Right cardiac atrium (tissue), 5 donors: ENCODE results near the gene TULP4. TPM values are rescaled to one million over a fixed set of nuclear protein-coding genes. Genes with fewer than 3 reads are reported as not detected.
A peak's percentile ranks its signal among the peaks of the same experiment; 100 is the strongest.

Source experiments
- ATAC-seq, 2 donors: fragments of 200-7000 bp; cut with Tn5 transposase; one replicate each; pipeline versions ENCODE4 v1.8.0 to v1.9.1; 2020; ENCODE audit warnings: moderate library complexity in 2 of 2, mild to moderate bottlenecking in 1 of 2
- DNase-seq, 3 donors: peaks; one replicate each; pipeline ENCODE4 v3.0.0-alpha.2; 2020
- H3K27ac ChIP-seq: one replicate; pipeline ENCODE4 v1.5.1; 2013; ENCODE audit warnings: mild to moderate bottlenecking, low read length, control low read depth, moderate library complexity
- H3K27me3 ChIP-seq: one replicate; pipeline ENCODE4 v1.6.1; 2013; ENCODE audit not compliant: control insufficient read depth, insufficient read depth
- H3K4me1 ChIP-seq: one replicate; pipeline ENCODE4 v1.6.1; 2013; ENCODE audit warnings: low read length; ENCODE audit not compliant: control insufficient read depth, insufficient read depth
- H3K4me3 ChIP-seq: one replicate; pipeline ENCODE4 v1.5.1; 2013; ENCODE audit warnings: low read length, control low read depth
- H3K9me3 ChIP-seq: one replicate; pipeline ENCODE4 v1.6.1; 2013; ENCODE audit warnings: low read length; ENCODE audit not compliant: control insufficient read depth
- WGBS: extraction: QIAGEN DNeasy Blood & Tissue Kit; methylation state at CpG from one replicate; pipeline ENCODE4 v1.1.7; 2013; 5-methylcytosine and 5-hydroxymethylcytosine counted together
- intact Hi-C, 4 donors: fragments of 100-400 bp; cut with DNase I; formaldehyde crosslinking; loops; one replicate each; pipeline versions ENCODE4 v1.11.0 to v1.14.0; 2022 to 2023
- long read RNA-seq, 4 donors: library from polyadenylated mRNA; unstranded; transcript quantifications; one replicate each; pipeline ENCODE4 v2.0.0, GENCODE V29; 2020 to 2021
- polyA plus RNA-seq: library from polyadenylated mRNA; stranded (reverse); fragments of 200-250 nt; gene quantifications from one replicate; pipeline ENCODE4 v1.2.3, GENCODE V29; 2013
- total RNA-seq, 4 donors: library from RNA; stranded (reverse); fragmentation: NEBNext Ultra II Directional; extraction: Animal tissue kit (Norgen Biotek cat#: 25700); gene quantifications; one replicate each; pipeline ENCODE4 v1.2.1, GENCODE V29; 2021
- donor health status: healthy with polysubstance abuse.
- donor health status: DM: no; HTN: yes; CAD: no.
- donor health status: DM: no; HTN: no; CAD: no.
- donor health status: DM: no; HTN: yes; CAD: no; lungs with severe emphysema.
- donor health status: DM: yes; HTN: yes; CAD: no.

TULP4 gene
- total RNA-seq (100 to 1,000 TPM; 166 to 228 (median 174) TPM), polyA plus RNA-seq (14.7 TPM)
- long read RNA-seq, donor 1, partial matches to known transcripts, result 2 of 10 reads
- long read RNA-seq, donor 1, other reads (novel, unspliced or antisense), result 8 of 10 reads
- long read RNA-seq, donor 2, partial matches to known transcripts, result 0 of 1 reads
- long read RNA-seq, donor 2, other reads (novel, unspliced or antisense), result 1 of 1 reads
- long read RNA-seq, donor 3, partial matches to known transcripts, result 2 of 18 reads
- long read RNA-seq, donor 3, other reads (novel, unspliced or antisense), result 15 of 18 reads
- long read RNA-seq, donor 4, partial matches to known transcripts, result 1 of 4 reads
- long read RNA-seq, donor 4, other reads (novel, unspliced or antisense), result 2 of 4 reads

DNA sequence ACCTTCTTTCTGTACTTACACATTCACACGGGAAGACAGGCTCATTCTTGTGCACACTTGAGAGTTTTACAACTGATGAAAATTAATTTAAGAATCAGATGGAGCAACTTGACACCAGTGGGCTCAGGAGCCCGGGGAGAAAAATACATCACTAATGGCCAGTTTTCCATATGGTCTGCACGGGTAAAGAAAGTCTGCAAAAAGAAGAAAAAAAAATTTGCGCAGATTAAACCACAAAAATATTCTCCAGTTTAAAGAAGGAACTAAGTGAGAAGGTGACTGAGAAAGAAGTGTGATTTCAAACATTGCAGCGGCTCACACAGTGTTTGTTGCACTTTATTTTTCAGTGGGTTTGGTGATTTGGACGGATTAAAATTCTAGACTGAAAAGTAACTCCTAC is at the start of gene TULP4:
TSS of gene TULP4 (plus strand) at position 301 of the 400 bp plus-strand sequence. CDS start 1,552 bp downstream, outside the sequence.
- ATAC-seq, result no peak
- peak within 1 kb of the TSS; percentile 52 for H3K27ac ChIP-seq

DNA sequence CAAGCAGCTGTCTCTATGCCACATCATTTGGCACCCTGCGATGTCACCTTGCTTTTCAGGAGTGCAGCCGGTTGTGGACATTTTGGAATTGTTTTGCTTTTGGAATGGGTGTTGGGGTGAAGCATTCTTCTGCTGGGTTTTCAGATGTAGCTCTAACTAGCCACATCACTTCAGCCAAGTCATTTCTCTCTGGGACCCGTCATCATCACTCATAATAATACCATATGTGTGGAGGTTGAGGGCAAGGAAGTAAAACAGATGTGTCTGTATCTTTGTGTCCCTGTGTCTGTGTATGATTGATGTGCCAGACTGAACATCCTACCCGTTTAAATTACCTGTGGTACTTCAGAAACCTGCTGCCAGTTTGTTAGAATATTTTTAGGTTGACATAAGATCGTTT is 49.5 kb upstream of the TULP4 start:
- intact Hi-C loops, result no loop called here
- no peaks in the 10 kb centered on the region for H3K4me1 ChIP-seq
- H3K9me3 ChIP-seq, result no peaks in the 10 kb centered on the region
- no peaks in the 10 kb centered on the region for H3K27me3 ChIP-seq
- ATAC-seq (no peak), DNase-seq (no peak)
- 69% methylated on average over 5 of the region's 5 CpGs for WGBS
- H3K4me3 ChIP-seq, result no peak overlapping the region
- no peak overlapping the region for H3K27ac ChIP-seq

More for the DNA sequence above, at the start of gene TULP4:
- H3K27me3 ChIP-seq, result no peaks in the 10 kb centered on the region
- no peak for DNase-seq
- no peaks in the 10 kb centered on the region for H3K9me3 ChIP-seq
- WGBS, result 82% methylated on average over 6 of the region's 6 CpGs
- H3K4me3 ChIP-seq, result no peak within 1 kb of the TSS
- intact Hi-C loops, result no loop called here
- no peaks in the 10 kb centered on the region for H3K4me1 ChIP-seq

GRCh38 chr6:158264180-158264579 is 48.1 kb upstream of the TULP4 start:
- Histone ChIP-seq H3K27me3 (no peaks in the 10 kb centered on the region), H3K9me3 (no peaks in the 10 kb centered on the region), H3K27ac (no peak overlapping the region), H3K4me3 (no peak overlapping the region), H3K4me1 (no peaks in the 10 kb centered on the region)
- 98% methylated on average over 10 of the region's 10 CpGs for WGBS
- intact Hi-C loops, result no loop called here
- DNase-seq (no peak), ATAC-seq (no peak)

DNA sequence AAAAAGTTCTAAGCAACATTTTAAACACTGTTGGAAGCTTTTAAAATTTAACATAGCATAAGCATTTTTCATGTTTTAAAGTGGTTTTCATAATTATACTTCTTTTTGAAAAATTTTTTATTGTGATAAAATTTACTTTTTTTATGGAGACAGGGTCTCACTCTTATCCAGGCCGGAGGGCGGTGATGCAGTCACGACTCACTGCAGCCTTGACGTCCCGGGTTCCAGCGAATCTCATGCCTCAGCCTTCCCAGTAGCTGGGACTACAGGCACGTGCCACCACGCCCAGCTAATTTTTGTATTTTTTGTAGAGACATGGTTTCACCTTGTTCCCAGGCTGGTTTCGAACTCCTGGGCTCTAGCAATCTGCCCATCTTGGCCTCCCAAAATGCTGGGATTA is 46.1 kb upstream of the TULP4 start:
- intact Hi-C loops, result no loop called here

GRCh38 chr6:158268361-158269147 is 43.7 kb upstream of the TULP4 start:
- intact Hi-C loops, result no loop called here
- DNase-seq (no peak), ATAC-seq (peak; percentile 59 to 74)
- Histone ChIP-seq H3K4me1 (no peaks in the 10 kb centered on the region), H3K9me3 (no peaks in the 10 kb centered on the region), H3K27me3 (no peaks in the 10 kb centered on the region), H3K4me3 (no peak overlapping the region), H3K27ac (no peak overlapping the region)
- WGBS, result 55% methylated on average over 2 of the region's 2 CpGs

More for the DNA sequence above, 46.1 kb upstream of the TULP4 start:
- Histone ChIP-seq H3K27ac (no peak overlapping the region), H3K4me3 (no peak overlapping the region), H3K9me3 (no peaks in the 10 kb centered on the region), H3K27me3 (no peaks in the 10 kb centered on the region), H3K4me1 (no peaks in the 10 kb centered on the region)
- WGBS, result 97% methylated on average over 9 of the region's 9 CpGs
- no peak for DNase-seq
- ATAC-seq, result no peak

GRCh38 chr6:158269657-158270056 is 42.6 kb upstream of the TULP4 start:
- intact Hi-C loops, result no loop called here
- no peak overlapping the region for H3K4me3 ChIP-seq
- no peaks in the 10 kb centered on the region for H3K4me1 ChIP-seq
- H3K9me3 ChIP-seq, result no peaks in the 10 kb centered on the region
- H3K27me3 ChIP-seq, result no peaks in the 10 kb centered on the region
- ATAC-seq, result no peak
- no peak overlapping the region for H3K27ac ChIP-seq
- WGBS, result 94% methylated on average over 3 of the region's 3 CpGs
- no peak for DNase-seq

DNA sequence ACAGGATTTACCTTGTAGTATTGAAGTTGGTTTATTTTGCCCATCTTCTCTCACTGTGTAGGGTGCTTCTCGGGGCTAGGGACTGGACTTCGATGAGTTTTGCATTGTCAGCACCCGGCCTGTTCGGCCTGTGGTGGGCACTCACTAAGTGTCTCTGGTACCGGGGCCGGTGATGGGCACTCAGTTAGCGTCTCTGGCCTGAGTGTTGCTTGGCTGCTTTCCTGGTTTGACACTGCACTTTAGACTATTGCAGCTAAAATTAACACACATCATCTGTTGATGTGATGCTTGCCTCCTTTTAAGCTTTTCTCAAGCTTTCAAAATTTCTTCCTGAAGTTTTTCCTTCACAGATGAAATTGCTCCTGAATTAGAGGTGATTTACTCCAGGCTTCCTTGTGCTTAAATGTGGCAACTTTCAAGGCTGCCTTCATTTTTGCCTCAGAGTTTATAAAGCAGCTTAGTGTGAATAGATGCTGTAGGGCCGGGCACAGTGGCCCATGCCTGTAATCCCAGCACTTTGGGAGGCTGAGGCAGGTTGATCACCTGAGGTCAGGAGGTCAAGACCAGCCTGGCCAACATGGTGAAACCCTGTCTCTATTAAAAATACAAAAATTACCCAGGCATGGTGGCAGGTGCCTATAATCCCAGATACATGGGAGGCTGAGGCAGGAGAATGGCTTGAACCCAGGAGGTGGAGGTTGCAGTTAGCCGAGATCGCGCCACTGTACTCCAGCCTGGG is 41.7 kb upstream of the TULP4 start:
- WGBS, result 75% methylated on average over 11 of the region's 11 CpGs
- intact Hi-C loops, result no loop called here
- H3K4me1 ChIP-seq, result no peaks in the 10 kb centered on the region
- DNase-seq (peak in 2 of 3 donors; percentile 61 to 67), ATAC-seq (peak; percentile 70 to 74)
- no peaks in the 10 kb centered on the region for H3K27me3 ChIP-seq
- H3K27ac ChIP-seq, result no peak overlapping the region
- no peaks in the 10 kb centered on the region for H3K9me3 ChIP-seq
- H3K4me3 ChIP-seq, result no peak overlapping the region

GRCh38 chr6:158272324-158272723 is 39.9 kb upstream of the TULP4 start:
- 66% methylated on average over 1 of the region's 1 CpG for WGBS

DNA sequence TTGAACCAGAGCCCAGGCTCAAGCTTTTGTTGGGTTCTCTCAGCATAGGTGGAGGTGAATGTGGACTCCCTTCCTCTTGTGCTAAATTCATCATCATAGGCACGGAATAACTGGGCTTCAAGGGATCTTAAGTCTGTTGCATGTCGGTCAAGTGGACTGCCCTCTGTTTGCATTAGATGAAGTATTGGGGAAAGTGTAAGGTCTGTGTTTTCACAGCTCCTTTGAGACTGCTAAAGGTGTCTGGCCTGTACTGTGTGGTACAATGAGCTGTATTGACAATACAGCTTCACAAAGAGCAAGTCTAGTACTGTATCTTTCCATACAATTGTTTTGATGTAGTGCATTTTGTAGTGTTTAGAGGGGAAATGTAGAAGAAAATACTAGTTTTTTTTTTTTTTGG is 34.3 kb upstream of the TULP4 start:
- 91% methylated on average over 2 of the region's 2 CpGs for WGBS
- no peak for DNase-seq
- Histone ChIP-seq H3K4me3 (no peak overlapping the region), H3K27me3 (no peaks in the 10 kb centered on the region), H3K9me3 (no peaks in the 10 kb centered on the region), H3K27ac (no peak overlapping the region), H3K4me1 (no peaks in the 10 kb centered on the region)
- intact Hi-C loops, result no loop called here
- ATAC-seq, result no peak

More at GRCh38 chr6:158272324-158272723, 39.9 kb upstream of the TULP4 start:
- H3K4me3 ChIP-seq, result no peak overlapping the region
- no peak overlapping the region for H3K27ac ChIP-seq
- H3K27me3 ChIP-seq, result no peaks in the 10 kb centered on the region
- no peaks in the 10 kb centered on the region for H3K9me3 ChIP-seq
- intact Hi-C loops, result no loop called here
- no peaks in the 10 kb centered on the region for H3K4me1 ChIP-seq
- ATAC-seq, result no peak
- DNase-seq, result no peak

DNA sequence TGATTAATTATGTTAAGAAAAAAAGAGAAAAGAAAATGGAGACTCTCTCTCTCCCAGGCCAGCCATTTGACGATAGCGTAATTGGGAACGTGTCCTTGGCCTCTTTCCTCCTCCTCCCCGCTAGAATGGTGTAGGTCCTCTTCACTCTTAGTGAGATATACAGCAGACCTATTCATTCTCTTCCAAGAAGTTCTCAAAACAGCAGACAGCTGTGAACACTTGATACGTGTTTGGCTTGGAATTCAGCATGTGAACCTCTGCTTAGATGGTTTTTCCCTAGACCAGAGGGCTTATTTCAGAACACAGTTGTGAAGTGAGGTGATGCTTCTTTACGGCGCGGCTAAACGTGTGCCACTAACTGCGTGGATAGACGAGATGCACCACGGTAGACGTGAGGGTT is 32.6 kb upstream of the TULP4 start:
- H3K9me3 ChIP-seq, result no peaks in the 10 kb centered on the region
- intact Hi-C loops, result no loop called here
- peak; percentile 67 to 81 for ATAC-seq
- no peaks in the 10 kb centered on the region for H3K27me3 ChIP-seq
- H3K27ac ChIP-seq, result peak overlapping the region; percentile 32
- peak in 2 of 3 donors; percentile 18 to 50 for DNase-seq
- 55% methylated on average over 13 of the region's 13 CpGs for WGBS
- peaks cover 5% of the 10 kb centered on the region for H3K4me1 ChIP-seq
- H3K4me3 ChIP-seq, result no peak overlapping the region
